Measurements from ENCODE around the gene PRDX3. TPM values are rescaled to one million over a fixed set of nuclear protein-coding genes. Genes with fewer than 3 reads are reported as not detected.
"Not testable (repeated sequence)": the region's sequence is repeated elsewhere in the genome, so short reads cannot be mapped to it uniquely, and the experiment has no call there.

PRDX3 gene
- total RNA-seq, 1 donor from 2014 or later = 139 TPM

GRCh38 chr10:119166118-119166500, 12.5 kb downstream of the PRDX3 start:
- intact Hi-C loops (cut with micrococcal nuclease) = no loop called here

- intact Hi-C loops (cut with micrococcal nuclease) = loop anchor here (1.0 to 2.0 kb wide), 6 partner anchors 13 to 135 kb away; partner anchors contain the start of genes DENND10, EIF3A, GRK5 and PRDX3
Measured at GRCh38 chr10:119165171-119166117, 13.2 kb downstream of the PRDX3 start, which contains the start of gene SFXN4. SFXN4 (minus strand) TSS chr10:119165714; CDS start chr10:119165647, 67 bp downstream.

GRCh38 chr10:119162452-119163092, 16.0 kb downstream of the PRDX3 start:
- intact Hi-C loops (cut with micrococcal nuclease) = no loop called here

- intact Hi-C loops (cut with micrococcal nuclease) = no loop called here
Measured at GRCh38 chr10:119161680-119162451, 16.7 kb downstream of the PRDX3 start.

- intact Hi-C loops (cut with micrococcal nuclease) = no loop called here
Measured at GRCh38 chr10:119159332-119159731, 19.3 kb downstream of the PRDX3 start.

- intact Hi-C loops (cut with micrococcal nuclease) = no loop called here
Measured at GRCh38 chr10:119153661-119154060, 25.0 kb downstream of the PRDX3 start.

GRCh38 chr10:119153041-119153440, 25.6 kb downstream of the PRDX3 start:
- intact Hi-C loops (cut with micrococcal nuclease) = no loop called here

GRCh38 chr10:119151601-119152000, 27.0 kb downstream of the PRDX3 start:
- intact Hi-C loops (cut with micrococcal nuclease) = not testable (repeated sequence)

GRCh38 chr10:119149729-119150128, 28.9 kb downstream of the PRDX3 start:
- intact Hi-C loops (cut with micrococcal nuclease) = no loop called here

- intact Hi-C loops (cut with micrococcal nuclease) = no loop called here
Measured at GRCh38 chr10:119149157-119149556, 29.5 kb downstream of the PRDX3 start.

- intact Hi-C loops (cut with micrococcal nuclease) = no loop called here
Measured at GRCh38 chr10:119143657-119144056, 35.0 kb downstream of the PRDX3 start.

- intact Hi-C loops (cut with micrococcal nuclease) = no loop called here
Measured at GRCh38 chr10:119140603-119141245, 37.9 kb downstream of the PRDX3 start.

- intact Hi-C loops (cut with micrococcal nuclease) = no loop called here
Measured at GRCh38 chr10:119139464-119140067, 39.0 kb downstream of the PRDX3 start.

GRCh38 chr10:119138346-119139306, 40.0 kb downstream of the PRDX3 start:
- intact Hi-C loops (cut with micrococcal nuclease) = no loop called here

GRCh38 chr10:119137878-119138277, 40.7 kb downstream of the PRDX3 start:
- intact Hi-C loops (cut with micrococcal nuclease) = not testable (repeated sequence)

GRCh38 chr10:119136084-119136483, 42.5 kb downstream of the PRDX3 start:
- intact Hi-C loops (cut with micrococcal nuclease) = no loop called here

- intact Hi-C loops (cut with micrococcal nuclease) = no loop called here
Measured at GRCh38 chr10:119135513-119135881, 43.1 kb downstream of the PRDX3 start.

- intact Hi-C loops (cut with micrococcal nuclease) = loop anchor here (2.0 to 5.0 kb wide), 3 partner anchors 45 to 408 kb away; partner anchors contain the start of genes GRK5, PRDX3 and RGS10
Measured at GRCh38 chr10:119133949-119134348, 44.7 kb downstream of the PRDX3 start.
